H9 (cell line): ENCODE results near the gene SORCS2. TPM values are rescaled to one million over a fixed set of nuclear protein-coding genes. Genes with fewer than 3 reads are reported as not detected.

Experiments used
- DNase-seq: peaks from one replicate; pipeline ENCODE4 v3.0.0-alpha.2; 2017
- H2AFZ ChIP-seq: one replicate; pipeline ENCODE4 v1.6.1; 2013; ENCODE audit warnings: mild to moderate bottlenecking, low read length, control low read depth, moderate library complexity
- H2AK5ac ChIP-seq: 2 replicates; pipeline ENCODE4 v1.6.1; 2013; ENCODE audit warnings: low read length, control low read depth, mixed read lengths; ENCODE audit not compliant: insufficient read length
- H2BK120ac ChIP-seq: one replicate; pipeline ENCODE4 v1.6.1; 2013; ENCODE audit warnings: low read depth, mild to moderate bottlenecking, low read length, control low read depth, inconsistent platforms; ENCODE audit not compliant: poor library complexity, severe bottlenecking
- H2BK12ac ChIP-seq: 2 replicates; pipeline ENCODE4 v1.6.1; 2013; ENCODE audit warnings: low read length, control low read depth, mixed read lengths, low read depth; ENCODE audit not compliant: insufficient read length
- H2BK15ac ChIP-seq: 2 replicates; pipeline ENCODE4 v1.6.1; 2013; ENCODE audit warnings: low read depth, low read length, control low read depth
- H2BK20ac ChIP-seq: one replicate; pipeline ENCODE4 v1.6.1; 2013; ENCODE audit warnings: low read depth, mild to moderate bottlenecking, low read length, control low read depth, inconsistent platforms; ENCODE audit not compliant: poor library complexity, severe bottlenecking
- H2BK5ac ChIP-seq: 2 replicates; pipeline ENCODE4 v1.6.1; 2013; ENCODE audit warnings: low read length, control low read depth, mixed read lengths; ENCODE audit not compliant: insufficient read length
- H3K14ac ChIP-seq: 2 replicates; pipeline ENCODE4 v1.6.1; 2013; ENCODE audit warnings: low read length, control low read depth; ENCODE audit not compliant: insufficient read depth
- H3K18ac ChIP-seq: 2 replicates; pipeline ENCODE4 v1.6.1; 2013; ENCODE audit warnings: low read depth, mild to moderate bottlenecking, mixed read lengths, low read length, control low read depth; ENCODE audit not compliant: insufficient read length
- H3K23ac ChIP-seq: 2 replicates; pipeline ENCODE4 v1.6.1; 2013; ENCODE audit warnings: low read length, control low read depth, mixed read lengths, low read depth; ENCODE audit not compliant: insufficient read length
- H3K23me2 ChIP-seq: 2 replicates; pipeline ENCODE4 v1.6.1; 2013; ENCODE audit warnings: low read depth, mild to moderate bottlenecking, mixed read lengths, low read length, control low read depth; ENCODE audit not compliant: insufficient read length, poor library complexity, severe bottlenecking
- H3K27ac ChIP-seq: 2 replicates; pipeline ENCODE4 v1.5.1; 2013; ENCODE audit warnings: low read length, control low read depth, mixed read lengths, low read depth; ENCODE audit not compliant: insufficient read length
- H3K27me3 ChIP-seq: 2 replicates; pipeline ENCODE4 v1.6.1; 2013; ENCODE audit warnings: low read length, control low read depth, inconsistent platforms; ENCODE audit not compliant: insufficient read depth
- H3K4ac ChIP-seq: 2 replicates; pipeline ENCODE4 v1.6.1; 2013; ENCODE audit warnings: low read depth, mild to moderate bottlenecking, control low read depth, inconsistent platforms, low read length, moderate library complexity
- H3K4me1 ChIP-seq: 2 replicates; pipeline ENCODE4 v1.6.1; 2013; ENCODE audit warnings: low read length, control low read depth, inconsistent platforms; ENCODE audit not compliant: insufficient read depth
- H3K4me2 ChIP-seq: 2 replicates; pipeline ENCODE4 v1.6.1; 2013; ENCODE audit warnings: low read length, control low read depth, mixed read lengths; ENCODE audit not compliant: insufficient read length, insufficient read depth
- H3K56ac ChIP-seq: 2 replicates; pipeline ENCODE4 v1.6.1; 2013; ENCODE audit warnings: low read depth, mild to moderate bottlenecking, mixed read lengths, low read length, control low read depth; ENCODE audit not compliant: insufficient read length
- H3K79me1 ChIP-seq: 2 replicates; pipeline ENCODE4 v1.6.1; 2013; ENCODE audit warnings: low read depth, mild to moderate bottlenecking, moderate library complexity, low read length, control low read depth, inconsistent platforms; ENCODE audit not compliant: insufficient read depth, poor library complexity, severe bottlenecking
- H3K79me2 ChIP-seq: 2 replicates; pipeline ENCODE4 v1.6.1; 2013; ENCODE audit warnings: low read length, control low read depth, inconsistent platforms; ENCODE audit not compliant: insufficient read depth
- H3K9ac ChIP-seq: 2 replicates; pipeline ENCODE4 v1.6.1; 2013; ENCODE audit warnings: low read length, control low read depth, mixed read lengths; ENCODE audit not compliant: insufficient read length; ENCODE audit errors: extremely low read depth
- H3K9me3 ChIP-seq: one replicate; pipeline ENCODE4 v1.6.1; 2013; ENCODE audit warnings: low read depth, low read length, inconsistent platforms; ENCODE audit not compliant: control insufficient read depth
- H3T11ph ChIP-seq: one replicate; pipeline ENCODE4 v1.6.1; 2013; ENCODE audit warnings: mild to moderate bottlenecking, low read length, control low read depth, inconsistent platforms
- H4K20me1 ChIP-seq: one replicate; pipeline ENCODE4 v1.6.1; 2013; ENCODE audit not compliant: control insufficient read depth, insufficient read length, insufficient read depth
- H4K5ac ChIP-seq: 2 replicates; pipeline ENCODE4 v1.6.1; 2013; ENCODE audit warnings: low read depth, mild to moderate bottlenecking, mixed read lengths, low read length, control low read depth; ENCODE audit not compliant: insufficient read length
- H4K8ac ChIP-seq: replicated peaks from 2 replicates; pipeline ENCODE4 v1.6.1; 2013; ENCODE audit warnings: low read length, control low read depth, mixed read lengths, low read depth; ENCODE audit not compliant: insufficient read length
- H4K91ac ChIP-seq: 2 replicates; pipeline ENCODE4 v1.6.1; 2013; ENCODE audit warnings: low read depth, mild to moderate bottlenecking, moderate library complexity, mixed read lengths, low read length, control low read depth; ENCODE audit not compliant: insufficient read length
- H3K27ac Mint-ChIP-seq, 3 experiments: 2 replicates in 2 of 3; 3 replicates in 1 of 3; pipeline ENCODE4 v1.8.0; 2020 to 2021; ENCODE audit warnings: mixed read lengths in 3 of 3, mild to moderate bottlenecking in 1 of 3, moderate library complexity in 1 of 3
- H3K27me3 Mint-ChIP-seq: 2 replicates; pipeline ENCODE4 v1.8.0; 2021; ENCODE audit warnings: low read depth, mild to moderate bottlenecking, moderate library complexity, mixed read lengths
- H3K36me3 Mint-ChIP-seq, 3 experiments: 2 replicates in 2 of 3; 3 replicates in 1 of 3; pipeline ENCODE4 v1.8.0; 2020 to 2021; ENCODE audit warnings: low read depth in 3 of 3, mixed read lengths in 3 of 3; ENCODE audit not compliant: insufficient read depth in 1 of 3
- H3K4me1 Mint-ChIP-seq, 2 experiments: 2 replicates each; pipeline ENCODE4 v1.8.0; 2020; ENCODE audit warnings: mixed read lengths in 2 of 2
- H3K4me3 Mint-ChIP-seq, 2 experiments: 2 replicates in 1 of 2; 3 replicates in 1 of 2; pipeline ENCODE4 v1.8.0; 2020 to 2021; ENCODE audit warnings: mild to moderate bottlenecking in 2 of 2, mixed read lengths in 2 of 2, moderate library complexity in 1 of 2
- H3K9me3 Mint-ChIP-seq, 2 experiments: 2 replicates in 1 of 2; 3 replicates in 1 of 2; pipeline ENCODE4 v1.8.0; 2020; ENCODE audit warnings: mild to moderate bottlenecking in 2 of 2, mixed read lengths in 2 of 2, moderate library complexity in 1 of 2
- CTCF ChIP-seq: fragments of 200-600 bp; sonication (generic); conservative IDR thresholded peaks from 3 replicates; pipeline ENCODE4 v1.8.0; 2021; ENCODE audit warnings: antibody characterized with exemption, mild to moderate bottlenecking
- WGBS: extraction: QIAGEN DNeasy Blood & Tissue Kit; methylation state at CpG from one replicate; pipeline ENCODE4 v1.1.7; 2013; ENCODE audit warnings: missing lambda C conversion rate, low lambda C conversion rate, mixed read lengths; ENCODE audit not compliant: insufficient read length; ENCODE audit errors: extremely low coverage; 5-methylcytosine and 5-hydroxymethylcytosine counted together
- total RNA-seq: library from RNA; stranded (reverse); gene quantifications from 2 replicates; pipeline ENCODE4 v1.2.1, GENCODE V29; 2021

The SORCS2 gene
- total RNA-seq, 1 experiment from 2014 or later: 0.57 TPM

- H3K4me1 ChIP-seq: no peaks in the 10 kb centered on the region
- no peak overlapping the region for H2BK12ac ChIP-seq
- H2AFZ ChIP-seq: no peak overlapping the region
- H2BK120ac ChIP-seq: no peak overlapping the region
- H3K4me1 Mint-ChIP-seq: peaks cover 0 to 6% of the 10 kb centered on the region in 2 experiments; a peak in 1 of 4 replicates
- no peak overlapping the region for H3K9ac ChIP-seq
- no peaks in the 10 kb centered on the region for H3K9me3 Mint-ChIP-seq
- no peak overlapping the region for H2BK5ac ChIP-seq
- no peak overlapping the region for H3T11ph ChIP-seq
- no CpG with 5 or more reads among the region's 10 CpGs for WGBS
- no peak for DNase-seq
- H4K5ac ChIP-seq: no peak overlapping the region
- no peak overlapping the region for H3K27ac Mint-ChIP-seq
- no peak overlapping the region for H3K4ac ChIP-seq
- no peak overlapping the region for H4K91ac ChIP-seq
- H3K56ac ChIP-seq: no peak overlapping the region
- H3K27ac ChIP-seq: no peak overlapping the region
- no peaks in the 10 kb centered on the region for H4K20me1 ChIP-seq
- H4K8ac ChIP-seq: no peak overlapping the region
- H2BK15ac ChIP-seq: no peak overlapping the region
- no peaks in the 10 kb centered on the region for H3K9me3 ChIP-seq
- no peak overlapping the region for H2BK20ac ChIP-seq
- peaks cover 2% of the 10 kb centered on the region; the same call in 1 of the 2 replicates for H3K27me3 Mint-ChIP-seq
- no peaks in the 10 kb centered on the region for H3K23me2 ChIP-seq
- TF ChIP-seq CTCF: no peak
- H3K27me3 ChIP-seq: no peaks in the 10 kb centered on the region
- H2AK5ac ChIP-seq: no peak overlapping the region
- no peak overlapping the region for H3K23ac ChIP-seq
- H3K4me2 ChIP-seq: no peak overlapping the region
- H3K4me3 Mint-ChIP-seq: no peak overlapping the region
- H3K79me2 ChIP-seq: no peaks in the 10 kb centered on the region
- H3K14ac ChIP-seq: no peak overlapping the region; the same call in 1 of the 2 replicates
- H3K18ac ChIP-seq: no peak overlapping the region
- H3K79me1 ChIP-seq: no peaks in the 10 kb centered on the region
- no peaks in the 10 kb centered on the region; a peak in 1 of 7 replicates for H3K36me3 Mint-ChIP-seq
Measured at GRCh38 chr4:7500404-7500803, 308.1 kb downstream of the SORCS2 start.
